GM18867 (cell line): ENCODE data around the gene LRRFIP1.
"Not testable (repeated sequence)": the region's sequence is repeated elsewhere in the genome, so short reads cannot be mapped to it uniquely, and the experiment has no call there.

Experiments
- ATAC-seq: cut with Tn5 transposase; IDR thresholded peaks from one replicate; pipeline ENCODE4 v1.9.1; 2021; ENCODE audit warnings: mild to moderate bottlenecking, moderate library complexity; ENCODE audit not compliant: unreplicated experiment

The LRRFIP1 gene, protein sequence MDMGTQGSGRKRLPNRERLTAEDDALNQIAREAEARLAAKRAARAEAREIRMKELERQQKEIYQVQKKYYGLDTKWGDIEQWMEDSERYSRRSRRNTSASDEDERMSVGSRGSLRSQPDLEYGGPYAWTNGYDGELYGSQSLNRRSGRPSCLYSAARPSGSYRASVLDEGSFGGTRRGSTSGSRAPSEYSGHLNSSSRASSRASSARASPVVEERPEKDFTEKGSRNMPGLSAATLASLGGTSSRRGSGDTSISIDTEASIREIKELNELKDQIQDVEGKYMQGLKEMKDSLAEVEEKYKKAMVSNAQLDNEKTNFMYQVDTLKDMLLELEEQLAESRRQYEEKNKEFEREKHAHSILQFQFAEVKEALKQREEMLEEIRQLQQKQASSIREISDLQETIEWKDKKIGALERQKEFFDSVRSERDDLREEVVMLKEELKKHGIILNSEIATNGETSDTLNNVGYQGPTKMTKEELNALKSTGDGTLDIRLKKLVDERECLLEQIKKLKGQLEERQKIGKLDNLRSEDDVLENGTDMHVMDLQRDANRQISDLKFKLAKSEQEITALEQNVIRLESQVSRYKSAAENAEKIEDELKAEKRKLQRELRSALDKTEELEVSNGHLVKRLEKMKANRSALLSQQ

DNA sequence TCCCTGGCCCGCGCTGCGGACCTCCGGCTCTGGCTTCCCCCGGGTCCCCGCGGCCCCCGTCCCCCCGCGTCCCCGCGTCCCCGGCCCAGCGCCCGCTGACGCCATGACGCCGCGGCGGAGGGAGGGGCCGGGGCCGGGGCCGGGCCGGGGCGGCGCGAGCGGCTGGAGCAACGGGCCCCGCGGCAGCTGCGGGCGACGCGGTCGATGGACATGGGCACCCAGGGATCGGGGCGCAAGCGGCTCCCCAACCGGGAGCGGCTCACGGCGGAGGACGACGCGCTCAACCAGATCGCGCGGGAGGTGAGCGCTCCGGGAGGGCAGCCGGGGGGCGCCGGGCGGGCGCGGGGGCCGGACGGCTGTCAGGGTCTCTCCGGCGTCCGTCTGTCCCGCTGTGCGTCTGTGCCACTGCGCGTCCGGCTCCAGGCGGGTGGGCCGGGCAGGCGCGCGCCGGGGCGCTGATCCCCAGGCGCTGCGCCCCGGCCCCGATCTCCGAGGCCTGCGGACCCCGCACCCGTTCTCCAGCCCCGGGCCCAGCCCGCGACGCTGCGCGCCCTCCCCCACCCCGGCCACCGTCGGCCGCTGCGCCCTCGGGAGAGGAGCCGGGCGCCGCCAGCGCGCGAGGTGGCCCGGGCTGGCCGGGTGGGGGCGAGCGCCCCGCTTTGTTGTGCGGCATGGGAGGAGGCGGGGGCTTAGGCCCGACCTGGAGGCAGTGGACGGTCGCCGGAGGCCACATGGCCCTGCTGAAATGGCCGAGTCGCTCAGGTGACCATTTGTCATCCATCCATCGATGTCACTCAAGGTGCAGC, at the start of gene LRRFIP1:
Gene LRRFIP1 (plus strand): TSS at position 147 of the 806 bp plus-strand sequence. CDS start 58 bp downstream, at position 205.
- ATAC-seq = no peak

DNA sequence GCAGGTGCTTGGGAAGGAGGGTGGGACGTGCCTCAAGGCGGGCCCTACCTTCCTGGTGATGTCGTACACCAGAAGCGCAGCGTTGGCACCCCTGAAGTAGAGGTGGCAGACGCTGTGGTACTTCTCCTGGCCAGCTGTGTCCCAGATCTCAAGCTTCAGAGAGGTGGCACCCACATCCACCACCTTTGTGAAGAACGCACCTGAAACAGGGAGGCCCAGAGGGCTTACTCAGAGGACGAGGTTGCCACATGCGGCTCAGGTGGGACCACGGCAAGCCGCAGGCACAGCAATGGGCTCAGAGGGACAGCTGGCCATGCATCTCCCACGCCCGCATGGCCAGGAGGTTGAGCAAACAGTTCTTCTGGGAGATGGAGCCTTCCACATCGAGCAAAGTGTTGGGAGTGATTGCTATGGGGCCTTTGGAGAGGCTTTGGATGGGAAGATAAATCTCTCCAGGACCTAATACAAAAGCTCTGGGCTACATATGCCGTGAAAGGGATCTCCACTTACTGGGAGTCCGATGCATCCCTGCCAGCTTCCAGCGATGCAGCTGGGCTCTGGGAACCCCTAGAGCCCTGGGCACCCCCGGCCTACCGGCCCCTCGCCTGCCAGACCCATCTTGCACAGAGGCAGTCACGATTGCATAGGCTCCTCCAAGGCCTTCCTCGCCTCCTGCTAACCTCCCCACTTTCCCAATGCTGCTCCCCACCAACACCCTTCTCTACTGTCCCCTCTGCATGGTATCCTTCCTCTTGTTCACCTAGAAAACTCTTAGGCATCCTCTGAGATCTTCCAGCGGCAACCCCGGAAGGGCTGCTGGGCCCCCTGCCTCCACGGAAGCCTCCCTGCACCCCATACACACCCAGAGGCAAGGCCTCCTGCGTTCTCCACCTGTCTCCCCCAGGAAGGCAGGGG, 49.2 kb upstream of the LRRFIP1 start:
- no peak for ATAC-seq

DNA sequence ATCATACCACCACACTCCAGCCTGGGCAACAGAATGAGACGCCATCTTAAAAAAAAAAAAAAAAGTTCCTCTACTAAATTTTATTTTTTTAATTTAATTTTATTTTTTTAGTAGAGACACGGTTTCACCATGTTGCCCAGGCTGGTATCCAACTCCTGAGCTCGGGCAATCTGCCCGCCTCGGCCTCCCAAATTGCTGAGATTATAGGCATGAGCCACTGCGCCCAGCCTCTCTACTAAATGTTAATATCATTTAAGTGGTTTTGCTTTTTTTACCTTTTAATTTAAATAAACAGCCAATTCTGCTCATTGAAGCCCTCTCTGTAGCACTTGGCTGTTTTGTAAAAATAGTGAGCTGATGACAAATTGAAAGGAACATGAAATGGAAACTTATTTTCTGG, 46.1 kb upstream of the LRRFIP1 start:
- no peak for ATAC-seq

DNA sequence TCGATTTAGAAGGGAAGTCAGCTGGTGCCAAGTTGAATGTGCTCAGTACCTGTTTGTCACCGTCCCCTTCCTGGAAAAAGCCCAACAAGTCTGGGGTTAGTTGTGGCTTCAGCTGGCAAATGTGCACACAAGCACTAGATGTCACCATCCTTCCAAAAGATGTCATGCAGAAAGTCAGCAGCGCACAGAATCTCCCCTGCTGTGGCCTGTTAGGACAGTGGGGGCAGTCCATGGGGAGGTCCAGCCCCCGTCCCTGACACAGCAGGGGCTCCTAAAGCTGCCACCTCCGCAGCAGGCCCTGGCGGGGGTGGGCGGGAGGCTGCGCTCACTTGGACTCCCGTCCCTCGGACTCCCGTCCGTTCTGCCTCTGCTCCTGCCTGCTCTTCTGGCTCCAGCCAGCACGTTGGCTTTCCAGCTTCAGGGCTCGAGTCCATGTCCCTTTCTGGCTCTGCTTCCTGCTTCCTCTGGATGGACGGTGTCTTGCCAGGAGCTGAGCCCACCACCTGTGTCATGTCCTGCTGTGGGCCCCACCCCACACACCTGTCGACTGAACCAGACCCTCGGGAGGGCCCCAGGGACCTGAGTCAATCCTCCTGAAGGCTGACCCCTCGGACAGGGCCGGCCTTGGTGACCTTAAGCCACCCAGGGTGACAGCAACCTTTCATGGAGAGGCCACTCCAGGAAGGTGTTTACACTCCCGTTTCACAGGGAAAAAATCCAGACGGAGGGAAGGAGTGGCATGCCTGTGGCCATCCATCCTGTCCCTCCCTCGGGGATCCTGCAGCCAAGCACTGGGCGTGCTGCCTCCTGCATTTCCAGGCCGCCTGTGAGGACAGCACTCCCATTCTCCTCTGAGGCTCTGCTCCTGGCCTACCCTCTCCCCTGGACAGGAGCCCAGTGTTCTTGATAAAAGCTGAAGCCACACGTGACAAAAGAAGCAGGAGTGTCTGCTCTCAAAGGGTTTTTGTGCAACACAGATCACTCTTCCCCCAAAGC, 45.3 kb upstream of the LRRFIP1 start:
- ATAC-seq = no peak

DNA sequence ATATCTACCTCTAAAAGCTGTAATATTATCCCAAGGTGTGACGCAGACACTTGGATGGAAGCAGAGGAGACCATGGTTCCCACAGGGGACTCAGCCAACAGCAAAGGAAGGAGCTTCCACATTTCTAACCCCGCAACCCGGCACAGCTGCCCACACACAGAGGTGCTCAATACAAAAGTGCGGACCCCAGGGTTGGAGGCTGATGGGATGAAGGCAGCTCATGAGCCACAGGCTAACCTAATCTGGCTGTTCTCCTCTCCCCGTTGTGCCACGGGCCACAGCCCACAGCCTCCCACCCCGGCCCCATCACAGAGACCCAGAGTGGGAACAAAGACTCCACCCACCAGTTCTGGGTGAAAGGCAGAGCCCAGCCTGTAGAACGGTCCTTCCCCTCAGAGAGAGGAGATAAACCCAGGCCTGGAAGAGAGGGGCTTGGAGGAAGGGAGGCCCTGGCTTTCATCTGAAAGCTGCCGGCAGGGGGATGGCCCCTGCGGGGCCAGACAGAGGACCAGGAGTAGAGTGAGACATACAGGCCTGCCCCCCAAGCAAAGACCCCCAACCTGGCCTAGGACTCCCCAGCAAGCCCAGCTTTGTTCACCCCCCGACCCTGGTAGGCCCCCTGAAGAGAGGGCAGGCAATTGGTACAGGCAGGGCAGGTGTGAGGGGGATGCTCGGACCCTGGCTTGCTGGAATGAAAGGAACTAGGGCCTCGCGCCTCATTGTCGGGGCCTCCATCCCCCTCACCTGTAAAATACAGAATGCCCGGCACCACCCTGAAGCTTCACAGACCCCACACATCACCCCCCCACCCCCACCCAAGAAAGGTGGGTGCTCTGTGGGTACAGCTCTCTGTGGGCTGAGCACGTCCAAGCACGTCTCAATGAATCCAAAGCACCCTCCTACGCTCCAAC, 43.7 kb upstream of the LRRFIP1 start:
- no peak for ATAC-seq

DNA sequence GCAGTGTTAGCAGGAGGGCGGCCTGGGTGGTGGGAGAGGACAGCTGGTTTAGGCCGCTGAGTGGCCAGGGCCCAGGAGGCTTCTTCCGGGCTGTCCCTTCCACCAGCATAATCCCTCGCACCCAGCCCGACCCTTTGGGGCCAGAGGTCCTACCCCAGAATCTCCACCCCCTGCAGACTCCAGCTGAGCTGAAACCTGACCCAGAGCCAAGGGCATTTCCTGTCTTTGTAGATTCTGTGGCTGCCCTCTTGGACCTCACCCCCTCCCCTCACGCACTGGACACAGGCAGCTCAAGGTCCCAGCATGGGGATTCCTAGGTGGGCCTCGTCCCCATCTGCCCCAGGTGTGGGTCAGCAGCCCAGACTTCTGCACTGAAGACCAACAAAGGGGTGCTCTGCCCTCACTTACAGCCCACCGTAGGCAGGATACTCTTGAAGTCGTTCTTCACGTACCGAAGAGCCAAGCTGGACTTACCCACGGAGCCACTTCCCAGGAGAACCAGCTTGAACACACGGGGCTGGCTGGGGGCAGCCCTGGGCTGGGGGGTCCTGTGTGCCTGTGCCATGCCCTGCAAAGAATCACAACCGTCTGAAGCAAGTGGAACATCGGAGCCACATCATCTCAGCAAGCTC, 41.7 kb upstream of the LRRFIP1 start:
- ATAC-seq = no peak

DNA sequence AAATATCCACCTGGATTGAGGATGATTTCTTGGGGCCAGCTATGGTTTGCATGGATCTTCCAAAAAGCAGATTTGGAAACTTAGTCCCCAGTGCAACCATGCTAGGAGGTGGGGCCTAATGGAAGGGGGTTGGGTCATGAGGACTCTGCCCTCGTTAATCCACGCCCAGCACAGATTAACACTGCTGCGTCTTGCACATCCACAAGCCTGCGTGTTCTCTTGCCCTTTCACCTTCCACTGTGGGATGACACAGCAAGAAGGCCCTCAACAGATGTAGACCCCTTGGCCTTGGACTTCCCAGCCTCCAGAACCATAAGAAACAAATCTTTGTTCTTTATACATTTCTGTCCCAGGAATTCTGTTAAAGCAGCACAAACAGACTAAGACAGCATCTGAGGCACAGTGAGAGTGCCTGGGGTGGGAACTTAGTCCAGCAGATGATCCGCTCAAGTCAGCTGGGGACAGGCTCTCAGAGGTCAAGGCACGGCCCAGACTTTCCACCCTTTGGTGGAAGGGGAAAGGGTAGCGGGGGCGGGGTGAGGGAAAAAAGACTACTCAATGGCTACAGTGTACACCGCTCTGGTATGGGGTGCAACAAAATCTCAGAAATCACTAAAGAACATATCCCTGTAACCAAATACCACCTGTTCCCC, 39.2 kb upstream of the LRRFIP1 start:
- no peak for ATAC-seq

DNA sequence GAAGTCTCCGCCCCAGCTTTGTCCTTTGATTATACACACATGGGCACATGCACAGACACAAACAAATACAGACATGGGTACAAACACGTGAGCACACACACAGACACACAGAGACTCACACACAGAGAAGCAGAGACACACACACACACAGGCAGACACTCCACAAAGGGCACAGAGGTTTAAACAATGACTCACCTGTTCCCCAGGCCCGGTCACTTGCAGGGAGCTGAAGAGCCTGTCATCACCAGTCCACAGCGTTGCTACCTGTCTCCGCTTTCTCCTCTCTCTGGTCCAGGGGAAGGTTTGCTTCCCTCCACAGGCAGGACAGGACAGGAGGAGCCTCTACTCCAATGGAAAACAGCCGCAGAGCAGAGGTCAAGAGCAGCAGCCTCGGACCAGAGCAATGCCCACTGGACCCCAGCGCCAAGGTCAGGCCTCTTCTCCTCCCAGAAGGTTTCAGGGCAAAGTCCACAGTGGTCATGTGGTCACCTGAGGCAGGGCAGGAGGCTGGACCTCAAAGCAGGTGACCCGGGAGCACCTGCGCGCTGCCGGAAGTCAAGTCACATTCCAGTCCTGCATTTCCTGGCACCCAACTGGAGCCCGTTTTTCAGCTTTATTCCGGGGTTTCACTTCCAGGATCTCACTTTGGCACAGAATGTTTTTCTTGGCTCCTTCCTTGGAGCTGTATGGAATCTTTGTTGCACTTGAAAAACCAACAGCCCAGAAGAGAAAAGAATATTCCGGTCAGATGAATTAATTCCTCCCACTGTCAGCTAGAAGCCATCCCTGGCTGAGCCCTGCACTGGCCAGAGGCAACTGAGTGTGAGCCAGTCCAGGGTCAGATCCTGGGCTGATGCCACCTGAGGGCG, 36.9 kb upstream of the LRRFIP1 start, which contains the start of gene RAB17:
Gene RAB17 (minus strand): TSS at position 463 of the 869 bp plus-strand sequence. CDS start 4,580 bp downstream, outside the sequence.
- no peak for ATAC-seq

DNA sequence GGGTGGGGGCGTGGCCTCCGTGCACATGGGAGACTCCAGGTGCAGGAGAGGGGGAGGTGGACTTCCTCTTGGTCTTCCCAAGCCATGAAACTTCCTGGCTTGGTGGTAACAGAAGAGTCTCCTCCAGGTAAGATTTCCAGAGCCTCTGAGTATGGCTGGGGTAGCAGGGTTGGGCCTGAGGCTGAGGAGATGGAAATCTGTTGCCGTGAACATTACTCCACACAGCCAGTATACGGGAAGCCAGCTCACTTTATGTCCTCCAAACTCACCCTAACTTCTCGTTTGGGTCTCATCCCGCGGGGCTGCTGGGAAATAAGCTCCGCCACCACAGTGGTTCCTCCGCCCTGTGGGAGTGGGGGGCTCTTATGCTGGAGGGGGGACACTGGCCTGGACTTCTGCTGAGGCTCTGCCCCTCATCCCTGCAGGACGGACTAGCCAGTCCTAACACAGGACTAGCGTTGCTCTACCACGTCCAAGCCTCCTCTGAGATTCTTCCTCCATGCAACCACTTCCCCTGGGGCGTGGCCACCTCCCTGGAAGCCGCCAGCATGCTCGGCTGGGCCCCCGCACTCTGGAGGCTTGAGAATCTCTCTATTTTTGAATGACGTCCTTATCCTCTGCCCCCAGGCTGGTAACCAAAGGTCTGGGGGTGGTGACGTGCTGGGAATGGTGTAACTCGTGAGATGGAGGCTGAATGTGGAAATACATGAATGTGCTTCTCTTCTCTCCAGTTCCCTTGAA, 36.1 kb upstream of the LRRFIP1 start:
- ATAC-seq = peak; percentile 53

DNA sequence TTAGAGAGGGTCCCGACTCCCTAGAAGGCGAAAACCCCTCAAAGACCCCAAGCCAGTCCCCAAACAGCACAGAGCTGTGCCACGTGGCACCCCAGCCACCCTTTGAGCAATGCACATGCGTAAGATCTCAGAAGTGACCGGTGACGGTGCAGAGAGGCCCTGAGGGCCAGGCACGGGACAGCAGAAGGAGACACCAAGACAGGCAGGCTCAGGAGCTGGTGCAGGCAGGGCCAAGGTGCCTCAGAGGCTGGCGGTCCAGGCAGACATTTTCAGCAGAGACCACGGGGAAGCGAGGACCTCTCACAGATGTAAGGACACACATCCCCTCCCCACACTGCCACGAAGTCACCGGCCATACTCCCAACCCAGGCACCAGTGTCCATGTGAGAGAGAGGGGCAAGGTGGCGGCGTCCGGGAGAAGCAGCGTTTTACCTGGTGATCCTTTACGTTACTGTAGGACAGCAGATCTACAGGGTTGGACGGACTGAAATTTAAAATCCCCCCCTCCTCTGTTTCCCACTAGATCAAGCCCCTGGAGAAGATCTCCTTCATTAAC, 34.9 kb upstream of the LRRFIP1 start:
- ATAC-seq = no peak

DNA sequence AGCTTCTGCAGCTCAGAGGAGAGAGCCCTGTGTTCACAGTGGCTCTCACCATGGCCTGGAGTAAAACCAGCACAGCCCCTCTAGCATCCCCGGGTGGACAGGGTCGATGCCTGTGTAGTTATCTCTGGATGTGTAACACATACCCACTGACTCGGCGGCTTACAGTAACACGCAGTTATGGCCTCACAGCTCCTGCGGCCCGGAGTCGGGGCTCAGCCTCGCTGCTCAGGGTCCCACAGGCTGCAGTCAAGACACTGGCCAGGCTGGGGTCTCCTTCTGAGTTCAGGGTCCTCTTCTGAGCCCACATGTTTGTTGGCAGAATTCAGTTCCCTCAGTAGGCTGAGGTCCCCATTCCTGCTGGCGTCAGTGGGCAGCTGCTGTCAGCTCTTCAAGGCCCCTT, 34.4 kb upstream of the LRRFIP1 start:
- ATAC-seq = no peak

DNA sequence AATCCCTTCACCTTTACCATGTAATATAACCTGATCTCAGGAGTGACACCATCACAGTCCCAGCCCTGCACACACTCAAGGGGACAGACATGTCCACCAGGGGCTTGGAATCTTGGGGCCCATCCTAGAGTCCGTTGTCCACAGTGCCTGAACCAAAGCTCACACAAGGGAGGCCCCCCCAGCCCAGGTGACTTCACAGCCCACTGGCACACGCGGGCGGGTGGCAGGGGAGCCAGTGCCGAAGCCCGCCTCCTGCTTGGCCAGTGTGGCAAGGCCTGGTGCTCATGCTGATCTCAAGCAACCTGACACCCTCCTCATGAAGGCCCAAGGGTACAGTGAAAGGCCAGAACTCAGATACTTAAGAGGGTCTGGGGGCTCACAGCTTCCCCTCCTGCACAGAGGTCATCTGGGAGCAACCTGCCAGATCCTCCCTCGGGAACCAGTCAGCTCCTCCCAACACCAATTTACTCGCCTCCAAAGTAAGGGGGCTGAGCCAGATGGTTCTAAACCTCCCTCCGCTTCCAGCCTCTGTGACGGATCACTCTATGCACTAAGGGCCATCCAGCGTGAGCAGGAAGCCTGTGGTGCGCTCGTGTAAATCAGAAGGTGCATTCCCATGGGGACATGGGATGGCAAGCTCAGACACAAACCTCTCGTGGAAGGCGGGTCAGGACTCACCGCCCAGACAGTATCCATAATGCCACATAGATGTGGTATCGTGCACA, 33.6 kb upstream of the LRRFIP1 start:
- ATAC-seq = no peak

DNA sequence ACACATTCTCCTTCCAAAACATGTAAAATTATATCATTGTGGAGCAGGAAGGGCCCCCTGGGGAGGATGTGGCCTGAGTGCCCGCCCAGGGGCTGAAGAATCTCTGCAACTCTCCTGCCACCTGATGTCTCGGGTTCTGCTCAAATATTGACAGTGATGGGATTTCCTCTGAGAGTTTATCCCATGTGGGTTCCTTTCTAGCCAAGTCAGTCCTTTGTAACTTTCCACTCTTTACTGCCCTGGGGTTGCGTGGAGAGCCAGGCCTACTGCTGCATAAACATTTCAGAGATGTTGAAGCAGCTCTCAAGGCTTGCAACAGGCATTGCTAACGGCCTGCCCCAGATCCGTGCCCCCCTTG, 32.9 kb upstream of the LRRFIP1 start:
- no peak for ATAC-seq

DNA sequence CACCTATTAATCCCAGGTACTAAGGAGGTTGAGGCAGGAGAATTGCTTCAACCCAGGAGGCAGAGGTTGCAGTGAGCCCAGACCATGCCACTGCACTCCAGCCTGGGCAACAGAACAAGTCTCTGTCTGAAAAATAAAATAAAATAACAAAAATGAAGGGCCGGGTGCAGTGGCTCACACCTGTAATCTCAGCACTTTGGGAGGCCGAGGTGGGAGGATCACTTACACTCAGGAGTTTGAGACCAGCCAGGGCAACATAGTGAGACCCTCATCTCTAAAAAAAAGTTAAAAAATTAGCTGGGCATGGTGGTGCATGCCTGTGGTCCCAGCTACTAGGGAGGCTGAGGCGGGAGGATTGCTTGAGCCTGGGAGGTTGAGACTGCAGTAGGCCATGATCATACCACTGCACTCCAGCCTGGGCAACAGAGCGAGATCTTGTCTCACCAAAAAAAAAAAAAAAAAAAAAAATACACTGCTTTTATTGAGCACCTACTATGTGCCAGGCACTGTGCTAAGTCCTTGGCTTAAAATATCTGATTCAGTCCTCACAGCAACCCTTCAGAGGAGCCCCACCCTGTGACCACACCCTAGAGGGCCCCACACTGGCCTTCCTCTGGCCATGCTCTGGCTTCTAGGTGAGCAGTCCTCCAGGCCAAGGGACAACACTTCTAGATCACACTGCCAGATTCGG, 31.4 kb upstream of the LRRFIP1 start:
- ATAC-seq = not testable (repeated sequence)
